Measurements from ENCODE around the gene EZR.
A peak's percentile ranks its signal among the peaks of the same experiment; 100 is the strongest.

EZR gene

DNA sequence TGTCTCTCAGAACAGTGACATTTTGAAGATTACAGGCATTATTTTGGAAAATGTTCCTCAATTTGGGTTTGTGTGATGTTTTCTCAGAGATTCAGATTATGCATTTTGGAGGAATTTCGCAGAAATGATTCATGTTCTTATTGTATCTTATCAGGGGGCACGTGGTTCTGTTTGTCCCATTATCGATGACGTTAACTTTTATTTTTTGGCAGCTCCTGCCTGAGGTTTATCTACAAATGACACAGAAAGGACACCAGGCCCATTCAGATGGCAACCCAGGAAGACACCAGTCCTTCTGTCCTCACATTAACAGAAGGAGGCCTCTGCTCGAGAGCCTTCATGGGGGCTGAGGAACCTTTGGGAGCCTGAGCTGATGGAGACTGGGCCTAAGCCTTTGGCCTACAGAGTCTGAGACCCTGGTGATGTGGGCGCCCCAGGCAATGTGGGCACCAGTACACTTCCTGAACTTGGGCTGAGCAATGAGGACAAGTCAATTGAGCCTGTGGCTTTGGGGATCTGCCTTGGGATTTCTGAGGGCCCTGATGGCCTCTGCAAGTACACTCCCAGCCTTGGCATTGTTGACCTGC lies 41.2 kb upstream of the EZR start:
- no peak overlapping the region for H3K27ac ChIP-seq
- TF ChIP-seq, protein P1, sequence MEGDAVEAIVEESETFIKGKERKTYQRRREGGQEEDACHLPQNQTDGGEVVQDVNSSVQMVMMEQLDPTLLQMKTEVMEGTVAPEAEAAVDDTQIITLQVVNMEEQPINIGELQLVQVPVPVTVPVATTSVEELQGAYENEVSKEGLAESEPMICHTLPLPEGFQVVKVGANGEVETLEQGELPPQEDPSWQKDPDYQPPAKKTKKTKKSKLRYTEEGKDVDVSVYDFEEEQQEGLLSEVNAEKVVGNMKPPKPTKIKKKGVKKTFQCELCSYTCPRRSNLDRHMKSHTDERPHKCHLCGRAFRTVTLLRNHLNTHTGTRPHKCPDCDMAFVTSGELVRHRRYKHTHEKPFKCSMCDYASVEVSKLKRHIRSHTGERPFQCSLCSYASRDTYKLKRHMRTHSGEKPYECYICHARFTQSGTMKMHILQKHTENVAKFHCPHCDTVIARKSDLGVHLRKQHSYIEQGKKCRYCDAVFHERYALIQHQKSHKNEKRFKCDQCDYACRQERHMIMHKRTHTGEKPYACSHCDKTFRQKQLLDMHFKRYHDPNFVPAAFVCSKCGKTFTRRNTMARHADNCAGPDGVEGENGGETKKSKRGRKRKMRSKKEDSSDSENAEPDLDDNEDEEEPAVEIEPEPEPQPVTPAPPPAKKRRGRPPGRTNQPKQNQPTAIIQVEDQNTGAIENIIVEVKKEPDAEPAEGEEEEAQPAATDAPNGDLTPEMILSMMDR (IDR thresholded peaks at IDR 0.05) = no peak
- TF ChIP-seq ZFX (IDR thresholded peaks at IDR 0.05; ENCODE audit: borderline replicate concordance) = no peak

DNA sequence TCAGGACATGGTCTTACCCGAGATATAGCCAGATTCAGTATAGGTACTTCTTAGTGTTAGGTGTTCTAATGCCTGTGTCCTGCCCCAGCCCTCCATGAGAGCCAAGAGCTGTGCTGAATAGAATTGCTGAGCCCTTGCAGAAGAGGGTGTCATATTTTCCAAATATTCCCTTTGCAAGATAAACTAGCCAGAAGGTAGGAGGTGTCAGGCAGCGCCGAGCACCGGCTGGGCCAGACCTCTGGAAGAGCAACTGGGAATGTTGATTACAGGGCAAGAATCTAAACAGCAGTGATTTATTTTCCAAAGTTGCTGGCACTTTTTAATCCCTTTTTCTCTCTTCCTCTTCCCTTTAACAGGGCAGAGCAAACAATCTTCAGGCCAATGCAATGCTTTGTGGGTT lies 37.1 kb upstream of the EZR start:
- H3K27ac ChIP-seq = no peak overlapping the region
- TF ChIP-seq, protein P1 (IDR thresholded peaks at IDR 0.05) = no peak
- TF ChIP-seq ZFX (IDR thresholded peaks at IDR 0.05; ENCODE audit: borderline replicate concordance) = no peak

DNA sequence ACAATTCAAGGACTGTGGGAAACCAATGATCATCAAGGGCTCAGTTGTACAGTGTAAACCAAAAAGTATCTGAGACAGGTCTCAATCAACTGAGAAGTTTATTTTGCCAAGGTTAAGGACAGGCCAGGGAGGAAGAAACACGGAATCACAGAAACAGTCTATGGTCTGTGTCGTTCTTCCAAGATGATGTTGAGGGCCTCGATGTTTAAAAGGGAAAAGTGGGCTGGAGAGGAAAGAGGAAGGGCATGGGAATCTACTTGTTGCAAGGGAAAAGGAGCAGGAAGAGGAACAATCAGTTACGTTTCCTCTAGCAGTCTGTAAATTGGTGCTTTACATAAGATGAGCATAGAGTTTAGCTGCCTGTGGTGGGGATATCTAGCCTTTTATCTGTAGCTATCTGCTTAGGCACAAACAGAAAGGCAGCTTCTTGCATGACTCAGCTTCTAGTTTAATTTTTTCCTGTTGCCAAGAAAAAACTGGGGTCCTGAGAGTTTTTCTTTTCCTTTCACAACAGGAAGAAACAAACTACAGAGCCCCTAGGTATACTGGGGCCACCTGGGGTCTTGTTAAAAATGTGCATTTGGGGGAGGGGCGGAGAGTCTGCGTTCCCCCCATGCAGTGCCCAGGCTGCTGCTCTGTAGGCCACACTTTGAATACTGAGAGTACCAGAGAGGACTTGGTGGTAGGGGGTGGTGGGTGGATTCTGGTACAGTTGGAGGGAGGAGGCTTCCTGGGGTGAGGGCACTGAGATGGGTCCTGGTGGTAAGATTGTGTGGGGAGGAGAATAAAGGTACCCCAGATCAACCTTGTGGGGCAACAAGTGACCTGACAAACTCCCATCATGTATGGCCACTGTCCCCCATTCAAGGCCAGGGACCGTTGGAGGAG lies 35.3 kb upstream of the EZR start:
- TF ChIP-seq, protein P1 (IDR thresholded peaks at IDR 0.05) = no peak
- TF ChIP-seq ZFX (IDR thresholded peaks at IDR 0.05; ENCODE audit: borderline replicate concordance) = no peak
- H3K27ac ChIP-seq = peak overlapping the region; percentile 57

DNA sequence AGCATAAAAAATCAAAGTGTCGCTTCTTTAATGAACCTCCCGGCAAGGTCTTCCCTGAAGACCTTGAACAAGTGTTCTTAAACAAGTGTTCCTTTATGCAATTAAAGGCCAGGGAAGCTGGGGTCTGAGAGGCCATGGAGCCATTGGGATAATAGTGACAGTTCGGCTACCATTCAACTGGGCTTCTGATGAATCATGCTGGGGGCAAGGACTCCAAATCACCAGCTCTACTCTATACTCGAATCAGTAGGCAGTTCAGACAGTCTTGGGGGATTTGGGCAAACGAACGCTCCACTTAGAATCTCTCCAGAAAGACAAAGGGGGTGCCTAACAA lies 34.7 kb upstream of the EZR start:
- TF ChIP-seq, protein P1 (IDR thresholded peaks at IDR 0.05) = no peak
- no peak for TF ChIP-seq ZFX (IDR thresholded peaks at IDR 0.05; ENCODE audit: borderline replicate concordance)
- peak overlapping the region; percentile 57 for H3K27ac ChIP-seq

DNA sequence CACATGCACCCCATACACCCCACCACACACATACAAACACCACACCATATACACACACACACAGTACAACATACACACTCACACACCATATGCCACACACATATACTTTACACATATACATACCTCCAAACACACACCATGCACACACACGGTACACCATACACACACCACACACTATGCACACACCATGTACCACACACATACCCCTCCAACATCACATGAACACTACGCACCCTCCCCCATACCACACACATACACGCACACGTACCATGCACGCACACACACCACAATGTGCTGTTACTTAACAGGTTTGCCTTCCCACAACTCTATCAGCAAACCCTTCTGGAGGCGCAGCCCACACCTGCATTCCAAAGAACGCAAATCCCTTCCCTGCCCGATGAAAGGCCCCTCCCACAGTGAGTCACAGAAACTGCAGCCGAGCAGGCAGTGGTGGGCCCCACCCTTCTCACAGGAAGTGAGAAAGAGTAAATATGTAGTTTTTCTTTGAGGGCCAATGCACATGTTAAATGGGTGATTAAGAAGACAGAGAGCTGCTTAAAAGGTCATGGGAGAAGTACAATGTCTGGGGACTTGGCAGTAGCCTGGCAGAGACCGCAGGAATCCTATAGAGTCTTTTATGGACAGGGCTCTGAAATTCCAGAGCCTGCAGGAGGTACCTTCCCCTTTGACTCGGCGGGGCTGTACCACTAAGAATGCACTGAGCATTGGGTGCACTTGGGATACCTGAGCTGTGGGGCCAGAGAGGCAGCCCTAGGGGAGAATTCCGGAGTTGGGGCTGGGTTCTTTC lies 34.1 kb upstream of the EZR start:
- peak overlapping the region; percentile 57 for H3K27ac ChIP-seq
- no peak for TF ChIP-seq ZFX (IDR thresholded peaks at IDR 0.05; ENCODE audit: borderline replicate concordance)
- TF ChIP-seq, protein P1 (IDR thresholded peaks at IDR 0.05) = no peak

DNA sequence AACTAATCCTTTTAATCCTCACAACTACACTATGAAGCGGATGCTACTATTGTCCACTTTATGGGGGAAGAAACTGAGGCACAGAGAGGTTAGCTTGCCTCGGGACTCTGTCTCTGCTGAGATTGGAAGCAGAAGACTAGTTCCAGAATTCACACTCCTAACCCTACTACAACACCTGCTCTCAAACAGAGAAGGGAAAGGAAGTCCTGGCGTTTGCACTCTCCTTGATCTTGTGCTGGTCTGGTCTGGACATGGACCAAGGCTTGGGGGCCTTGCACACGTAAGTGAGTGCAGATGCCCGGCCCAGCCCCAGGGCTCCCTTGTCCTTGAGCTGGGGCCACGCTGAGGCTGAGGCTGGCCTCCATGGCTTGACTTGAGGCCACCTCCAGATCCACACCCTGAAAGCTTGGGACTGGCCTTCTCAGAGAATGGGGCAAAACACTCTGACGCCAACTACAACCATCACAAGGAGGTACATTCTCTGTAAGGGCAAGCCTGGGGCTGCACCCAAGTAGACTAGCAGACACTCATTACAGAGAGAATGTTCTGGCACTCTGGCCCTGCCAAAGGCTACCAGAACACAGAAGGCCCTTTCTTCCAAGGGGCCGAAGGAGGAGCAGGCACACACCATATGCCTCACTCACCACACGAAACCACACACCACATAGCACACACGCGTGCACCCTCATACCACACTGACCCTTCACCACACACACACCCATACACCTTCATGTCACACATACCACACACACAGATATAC lies 33.3 kb upstream of the EZR start:
- peak overlapping the region; percentile 57 for H3K27ac ChIP-seq

More for the DNA sequence above, 33.3 kb upstream of the EZR start:
- TF ChIP-seq, protein P1 (IDR thresholded peaks at IDR 0.05) = no peak
- no peak for TF ChIP-seq ZFX (IDR thresholded peaks at IDR 0.05; ENCODE audit: borderline replicate concordance)

Measured in 22Rv1 (cell line).